Mesodermal cell (in vitro differentiated cells): ENCODE measurements around the gene RALGAPB.
A peak's percentile ranks its signal among the peaks of the same experiment; 100 is the strongest.
"Not testable (repeated sequence)": the region's sequence is repeated elsewhere in the genome, so short reads cannot be mapped to it uniquely, and the experiment has no call there.

Source experiments
- H3K27ac ChIP-seq: 2 replicates; pipeline ENCODE4 v1.7.0; 2013; ENCODE audit warnings: mild to moderate bottlenecking, low read depth, low read length, moderate library complexity; ENCODE audit not compliant: severe bottlenecking
- H3K36me3 ChIP-seq: 2 replicates; pipeline ENCODE4 v1.7.1; 2013; ENCODE audit warnings: mild to moderate bottlenecking, low read length, moderate library complexity; ENCODE audit not compliant: control insufficient read depth, insufficient read depth
- H3K4me1 ChIP-seq: one replicate; pipeline ENCODE4 v1.7.1; 2013; ENCODE audit warnings: mild to moderate bottlenecking, low read length; ENCODE audit not compliant: insufficient read depth, control insufficient read depth, poor library complexity, severe bottlenecking
- H3K4me3 ChIP-seq: 2 replicates; pipeline ENCODE4 v1.7.0; 2013; ENCODE audit warnings: low read length, control low read depth, mild to moderate bottlenecking; ENCODE audit not compliant: insufficient read depth, poor library complexity, severe bottlenecking; ENCODE audit errors: extremely low read depth
- H3K9me3 ChIP-seq: 2 replicates; pipeline ENCODE4 v1.7.1; 2013; ENCODE audit warnings: mild to moderate bottlenecking, low read length, moderate library complexity; ENCODE audit not compliant: control insufficient read depth
- whole genome bisulfite sequencing, 2 experiments: methylation state at CpG; one replicate each; pipeline ENCODE4 v1.1.5; 2013; ENCODE audit warnings: missing lambda C conversion rate in 2 of 2; ENCODE audit not compliant: insufficient coverage in 2 of 2; 5-methylcytosine and 5-hydroxymethylcytosine counted together

Gene RALGAPB

DNA sequence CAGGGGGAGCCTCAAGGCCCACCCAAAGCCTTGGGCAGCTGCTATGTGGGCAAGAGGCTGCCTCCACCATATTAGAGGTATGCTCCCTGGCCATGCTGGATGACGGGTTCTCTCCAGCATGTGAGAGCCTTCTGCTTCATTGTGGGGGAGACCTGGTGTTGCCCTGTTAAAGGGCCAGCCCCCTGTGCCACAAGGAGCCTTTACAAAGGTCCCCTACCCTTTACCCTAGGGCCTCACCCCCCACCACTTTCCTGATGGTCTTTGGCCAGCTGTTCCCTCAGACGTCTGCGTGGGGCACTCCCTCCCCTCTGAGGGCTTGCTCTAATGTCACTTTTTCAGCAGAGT, 113.5 kb downstream of the RALGAPB start:
- Histone ChIP-seq H3K4me1 (no peaks in the 10 kb centered on the region), H3K27ac (no peak overlapping the region), H3K4me3 (no peak overlapping the region), H3K9me3 (no peaks in the 10 kb centered on the region), H3K36me3 (no peaks in the 10 kb centered on the region)
- WGBS, 2 experiments: 66 to 78% methylated on average over 2 of the region's 3 CpGs

DNA sequence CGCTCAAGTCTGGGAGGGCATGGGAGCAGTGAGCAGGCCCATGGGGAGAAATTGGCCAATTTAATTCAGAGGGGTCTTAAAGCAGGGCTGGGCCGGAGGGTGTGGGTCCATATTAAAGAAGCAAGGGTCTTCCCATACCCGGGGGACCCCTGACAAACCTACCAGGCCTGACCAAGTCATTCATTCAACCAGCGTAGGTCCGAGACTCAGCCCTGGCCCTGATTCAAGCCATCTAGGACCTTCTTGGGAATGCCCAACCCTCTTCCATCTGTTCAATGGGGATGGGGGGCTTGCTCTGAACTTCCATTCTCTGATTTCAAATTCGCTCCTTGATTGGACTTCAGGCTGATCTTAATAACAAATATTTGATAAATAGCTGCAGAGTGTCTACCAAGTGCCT, 115.7 kb downstream of the RALGAPB start:
- Histone ChIP-seq H3K4me1 (peaks cover 8% of the 10 kb centered on the region), H3K4me3 (no peak overlapping the region), H3K27ac (no peak overlapping the region), H3K9me3 (no peaks in the 10 kb centered on the region), H3K36me3 (no peaks in the 10 kb centered on the region)
- WGBS, 2 experiments: 86 to 100% methylated on average over 4 of the region's 6 CpGs

DNA sequence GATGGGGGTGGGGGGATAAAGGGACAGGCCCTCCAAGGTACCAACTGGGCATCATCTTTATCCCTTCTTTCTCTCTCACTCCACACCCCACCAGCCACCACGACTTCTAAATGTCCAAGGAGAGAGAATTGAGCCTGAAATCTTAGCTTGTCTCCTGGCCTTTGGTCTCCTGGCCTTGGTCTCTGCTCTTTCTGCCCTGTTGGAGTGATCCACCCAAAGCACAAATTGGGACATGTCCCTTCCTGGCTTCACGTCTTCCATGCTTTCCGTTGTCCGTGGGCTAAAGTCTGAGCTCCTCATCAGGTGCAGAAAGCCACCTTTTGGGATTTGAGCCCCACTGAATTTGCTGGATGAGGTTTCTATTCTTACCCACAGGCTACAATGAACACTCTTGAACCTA, 116.7 kb downstream of the RALGAPB start:
- WGBS, 2 experiments: 92 to 93% methylated on average over 4 of the region's 4 CpGs
- Histone ChIP-seq H3K4me3 (no peak overlapping the region), H3K4me1 (peaks cover 8% of the 10 kb centered on the region), H3K9me3 (no peaks in the 10 kb centered on the region), H3K27ac (no peak overlapping the region), H3K36me3 (no peaks in the 10 kb centered on the region)

DNA sequence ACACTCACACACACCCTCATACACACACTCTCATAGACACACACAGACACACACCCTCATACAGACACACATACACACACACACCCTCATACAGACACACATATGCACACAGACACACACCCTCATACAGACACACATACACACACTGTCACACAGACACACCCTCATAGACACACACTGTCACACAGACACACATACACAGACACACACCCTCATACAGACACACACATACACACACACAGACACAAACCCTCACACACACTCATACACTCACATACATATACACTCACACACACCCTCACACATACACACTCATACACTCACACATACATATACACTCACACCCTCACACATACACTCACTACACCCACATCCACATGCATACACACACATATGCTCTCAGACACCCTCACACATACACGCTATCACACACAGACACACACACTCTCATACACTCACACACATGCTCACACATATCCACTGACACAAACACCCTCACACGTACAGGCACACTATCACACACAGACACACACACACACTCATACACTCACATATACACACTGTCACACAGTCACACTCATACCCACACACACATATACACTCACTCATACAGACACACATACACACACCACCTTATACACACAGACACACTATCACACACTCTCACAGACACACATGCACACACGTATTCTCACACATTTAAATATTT, 117.5 kb downstream of the RALGAPB start:
- Histone ChIP-seq H3K4me3 (no peak overlapping the region), H3K9me3 (no peaks in the 10 kb centered on the region), H3K36me3 (no peaks in the 10 kb centered on the region), H3K4me1 (peaks cover 8% of the 10 kb centered on the region), H3K27ac (no peak overlapping the region)
- WGBS, 2 experiments: 85 to 92% methylated on average over 3 of the region's 3 CpGs

DNA sequence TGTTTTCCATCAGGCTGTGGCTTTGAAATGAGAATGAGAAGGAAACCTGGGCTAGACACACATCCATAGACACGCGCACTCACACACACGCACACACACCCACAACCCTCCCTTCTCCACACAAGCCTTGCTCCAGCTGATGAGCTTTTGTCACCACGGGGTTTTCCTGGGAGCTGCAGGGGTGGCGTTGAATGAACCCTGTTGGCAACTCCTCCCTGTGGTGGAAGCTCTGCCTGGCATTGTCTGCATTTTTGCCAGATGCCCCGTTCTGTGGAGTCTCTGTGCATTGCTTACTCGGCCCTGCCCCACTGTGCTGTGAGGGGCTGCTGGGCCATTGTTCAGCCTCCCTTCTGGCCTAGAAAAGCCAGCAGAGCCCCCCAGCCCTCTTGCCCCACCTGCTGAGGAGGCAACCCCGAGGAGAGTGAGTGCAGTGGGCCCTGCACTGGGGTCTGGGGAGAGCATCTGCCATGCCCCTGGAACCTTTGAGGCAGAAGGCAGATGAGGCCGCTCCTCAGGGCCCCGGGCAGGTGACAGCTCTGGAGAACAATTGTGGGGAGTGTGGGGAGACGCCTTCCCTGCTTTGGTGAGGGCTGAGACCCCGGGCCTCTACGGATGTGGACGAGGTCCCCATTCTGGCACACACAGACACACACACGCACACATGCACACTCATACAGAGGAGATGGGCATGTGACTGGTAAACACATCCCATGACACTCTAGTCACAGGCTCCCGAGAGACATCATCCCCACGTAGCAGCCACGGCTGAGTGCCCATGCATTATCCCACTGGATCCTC, 118.2 kb downstream of the RALGAPB start:
- no peak overlapping the region for H3K27ac ChIP-seq
- WGBS, 2 experiments: 89 to 92% methylated on average over 14 to 16 of the region's 18 CpGs

GRCh38 chr20:38591474-38592410, 119.1 kb downstream of the RALGAPB start:
- Histone ChIP-seq H3K36me3 (no peaks in the 10 kb centered on the region), H3K4me1 (peaks cover 8% of the 10 kb centered on the region), H3K27ac (peak overlapping the region; percentile 36), H3K4me3 (no peak overlapping the region), H3K9me3 (no peaks in the 10 kb centered on the region)
- 90% methylated on average over 18 to 20 of the region's 21 CpGs for WGBS, 2 experiments

More for the DNA sequence above, 118.2 kb downstream of the RALGAPB start:
- H3K36me3 ChIP-seq: no peaks in the 10 kb centered on the region
- no peak overlapping the region for H3K4me3 ChIP-seq
- H3K9me3 ChIP-seq: no peaks in the 10 kb centered on the region
- H3K4me1 ChIP-seq: peaks cover 8% of the 10 kb centered on the region

DNA sequence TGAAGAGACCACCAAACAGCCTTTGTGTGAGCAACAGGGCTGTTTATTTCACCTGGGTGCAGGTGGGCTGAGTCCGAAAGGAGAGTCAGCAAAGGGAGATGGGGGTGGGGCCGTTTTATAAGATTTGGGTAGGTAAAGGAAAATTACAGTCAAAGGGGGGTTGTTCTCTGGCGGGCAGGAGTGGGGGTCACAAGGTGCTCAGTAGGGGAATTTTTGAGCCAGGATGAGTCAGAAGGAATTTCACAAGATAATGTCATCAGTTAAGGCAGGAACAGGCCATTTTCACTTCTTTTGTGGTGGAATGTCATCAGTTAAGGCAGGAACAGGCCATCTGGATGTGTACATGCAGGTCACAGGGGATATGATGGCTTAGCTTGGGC, 119.8 kb downstream of the RALGAPB start:
- WGBS, 2 experiments: 50% methylated on average over 3 of the region's 3 CpGs; no CpG with 5 or more reads in 1 of the 2 experiments
- not testable (repeated sequence) for H3K36me3 ChIP-seq, H3K4me1 ChIP-seq, H3K9me3 ChIP-seq, H3K4me3 ChIP-seq
- peak overlapping the region; percentile 36 for H3K27ac ChIP-seq

- H3K36me3 ChIP-seq, H3K27ac ChIP-seq, H3K9me3 ChIP-seq, H3K4me1 ChIP-seq, H3K4me3 ChIP-seq: not testable (repeated sequence)
- 91 to 95% methylated on average over 12 of the region's 12 CpGs for WGBS, 2 experiments
Measured at GRCh38 chr20:38594281-38594680, 121.6 kb downstream of the RALGAPB start.

DNA sequence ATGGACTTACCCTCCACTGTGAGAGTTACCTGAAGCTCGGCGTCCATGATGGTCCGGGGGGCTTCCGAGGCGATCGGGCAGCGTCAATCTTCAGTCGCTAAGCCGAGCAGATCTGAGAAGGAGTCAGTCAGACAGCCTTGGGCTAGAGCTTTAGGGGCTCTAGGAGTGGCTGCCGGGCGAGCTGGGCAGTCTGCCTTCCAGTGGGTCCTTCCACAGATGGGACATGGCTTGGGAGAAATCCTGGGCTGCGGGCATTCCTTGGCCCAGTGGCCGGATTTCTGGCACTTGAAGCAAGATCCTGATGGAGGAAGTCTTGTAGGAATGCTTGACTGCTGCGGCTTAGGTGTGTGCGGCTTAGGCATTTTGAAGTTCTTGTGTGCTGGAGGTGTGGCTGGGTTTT, 123.2 kb downstream of the RALGAPB start:
- 94 to 97% methylated on average over 12 to 13 of the region's 15 CpGs for WGBS, 2 experiments
- H3K4me3 ChIP-seq: not testable (repeated sequence)

DNA sequence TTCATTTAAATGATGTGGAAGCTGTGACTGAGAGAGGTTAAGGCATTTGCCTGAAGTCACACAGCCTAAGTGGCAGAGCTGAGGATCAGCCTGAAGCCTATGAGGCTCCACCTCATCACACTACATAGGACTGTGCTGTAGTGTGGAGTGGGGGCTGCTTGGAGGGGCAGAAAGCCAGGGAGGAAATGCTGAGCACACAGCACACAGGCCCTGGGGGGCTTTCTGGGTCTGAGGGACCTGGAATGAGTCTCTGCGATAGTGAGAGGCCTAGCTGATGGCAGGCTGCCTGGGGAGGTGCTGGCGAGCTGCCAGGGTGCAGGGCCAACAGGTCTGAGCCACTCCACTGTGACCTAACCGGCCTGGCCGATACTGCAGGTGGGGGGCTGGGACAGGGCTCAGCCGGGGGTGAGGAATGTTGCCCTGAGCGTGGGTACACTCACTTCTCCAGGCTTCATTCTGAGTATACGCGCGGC, 126.8 kb downstream of the RALGAPB start:
- peaks cover 29% of the 10 kb centered on the region for H3K4me1 ChIP-seq
- no peaks in the 10 kb centered on the region for H3K36me3 ChIP-seq
- 65 to 78% methylated on average over 5 to 9 of the region's 9 CpGs for WGBS, 2 experiments
- no peaks in the 10 kb centered on the region for H3K9me3 ChIP-seq
- no peak overlapping the region for H3K27ac ChIP-seq
- H3K4me3 ChIP-seq: no peak overlapping the region

More for the DNA sequence above, 123.2 kb downstream of the RALGAPB start:
- not testable (repeated sequence) for H3K27ac ChIP-seq, H3K9me3 ChIP-seq, H3K36me3 ChIP-seq
- H3K4me1 ChIP-seq: peaks cover 14% of the 10 kb centered on the region
